HUES6 (cell line): Measurements from ENCODE around the gene IFRD1.

Experiments used
- H3K27ac ChIP-seq: 2 replicates; pipeline ENCODE4 v1.7.0; 2013; ENCODE audit warnings: low read depth, mild to moderate bottlenecking, low read length, inconsistent platforms
- H3K27me3 ChIP-seq: 2 replicates; pipeline ENCODE4 v1.6.1; 2013; ENCODE audit warnings: low read length; ENCODE audit not compliant: control insufficient read depth, insufficient read depth
- H3K36me3 ChIP-seq: 2 replicates; pipeline ENCODE4 v1.6.1; 2013; ENCODE audit warnings: low read length; ENCODE audit not compliant: control insufficient read depth, insufficient read depth
- H3K4me1 ChIP-seq: 2 replicates; pipeline ENCODE4 v1.6.1; 2013; ENCODE audit warnings: low read length; ENCODE audit not compliant: control insufficient read depth, insufficient read depth
- H3K4me3 ChIP-seq: 2 replicates; pipeline ENCODE4 v1.5.1; 2013; ENCODE audit warnings: low read depth, low read length
- H3K9ac ChIP-seq: one replicate; pipeline ENCODE4 v1.6.1; 2013; ENCODE audit warnings: mild to moderate bottlenecking, low read length
- H3K9me3 ChIP-seq: 2 replicates; pipeline ENCODE4 v1.6.1; 2013; ENCODE audit warnings: low read depth, low read length; ENCODE audit not compliant: control insufficient read depth, insufficient read depth

IFRD1 gene

DNA sequence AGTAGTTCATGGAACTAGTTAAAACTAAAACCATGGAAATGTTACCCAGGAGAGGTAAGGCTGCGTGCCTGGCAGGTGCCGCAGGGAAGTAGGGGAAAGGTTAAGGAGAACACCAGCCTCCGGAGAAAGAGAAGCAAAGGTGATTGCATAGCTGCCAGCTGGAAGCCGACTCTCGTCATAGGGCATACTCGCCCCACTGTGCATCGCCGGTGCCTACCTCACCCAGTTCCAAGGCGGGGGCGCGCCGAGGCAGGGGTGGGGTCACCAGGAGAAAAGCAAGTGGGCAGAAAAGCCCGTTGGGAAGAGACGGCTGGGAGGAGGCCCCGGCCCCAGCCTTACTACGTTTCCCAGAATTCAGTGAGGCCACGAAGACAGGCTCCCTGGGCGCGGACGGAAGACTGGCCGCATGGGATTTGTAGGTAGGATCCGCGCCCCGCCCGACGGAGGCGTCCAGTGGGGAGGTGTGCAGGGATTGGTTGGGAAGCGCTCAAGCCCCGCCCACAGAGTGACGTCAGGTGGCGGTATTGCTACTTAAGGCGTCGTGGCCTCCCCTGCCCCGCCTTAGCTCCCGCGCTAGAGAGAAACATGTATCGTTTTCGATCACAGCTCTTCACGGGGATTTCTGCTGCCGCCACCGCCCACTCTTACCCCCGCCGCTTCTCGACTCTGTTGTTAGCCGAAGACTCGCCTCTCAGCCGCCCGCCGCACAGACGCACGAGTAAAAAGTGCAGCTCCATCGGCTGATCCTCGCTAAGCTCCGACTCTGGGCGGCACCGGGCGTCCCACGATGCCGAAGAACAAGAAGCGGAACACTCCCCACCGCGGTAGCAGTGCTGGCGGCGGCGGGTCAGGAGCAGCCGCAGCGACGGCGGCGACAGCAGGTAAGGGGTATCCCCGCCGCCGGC, at the start of gene IFRD1:
Gene IFRD1 (plus strand): TSS at position 559 of the 905 bp plus-strand sequence. CDS start 229 bp downstream, at position 788.
- peak within 1 kb of the TSS; percentile 92 for H3K9ac ChIP-seq
- no peaks in the 10 kb centered on the region for H3K27me3 ChIP-seq
- H3K4me3 ChIP-seq: peak within 1 kb of the TSS; percentile 95
- H3K36me3 ChIP-seq: peaks cover 5% of the 10 kb centered on the region; the same call in 1 of the 2 replicates
- peak within 1 kb of the TSS; percentile 90 for H3K27ac ChIP-seq
- no peaks in the 10 kb centered on the region for H3K9me3 ChIP-seq
- peaks cover 11% of the 10 kb centered on the region for H3K4me1 ChIP-seq

GRCh38 chr7:112404321-112404720, 45.9 kb upstream of the IFRD1 start:
- Histone ChIP-seq H3K27ac (no peak overlapping the region), H3K4me1 (no peaks in the 10 kb centered on the region), H3K9ac (no peak overlapping the region), H3K4me3 (no peak overlapping the region), H3K9me3 (no peaks in the 10 kb centered on the region), H3K27me3 (no peaks in the 10 kb centered on the region), H3K36me3 (no peaks in the 10 kb centered on the region)

- no peaks in the 10 kb centered on the region for H3K36me3 ChIP-seq
- H3K9me3 ChIP-seq: no peaks in the 10 kb centered on the region
- H3K9ac ChIP-seq: no peak overlapping the region
- H3K27ac ChIP-seq: no peak overlapping the region
- H3K4me3 ChIP-seq: no peak overlapping the region
- no peaks in the 10 kb centered on the region for H3K4me1 ChIP-seq
- no peaks in the 10 kb centered on the region for H3K27me3 ChIP-seq
Measured at GRCh38 chr7:112405286-112405685, 45.0 kb upstream of the IFRD1 start.

- H3K27ac ChIP-seq: no peak overlapping the region
- no peaks in the 10 kb centered on the region for H3K4me1 ChIP-seq
- no peaks in the 10 kb centered on the region for H3K36me3 ChIP-seq
- no peaks in the 10 kb centered on the region for H3K9me3 ChIP-seq
- H3K9ac ChIP-seq: no peak overlapping the region
- no peak overlapping the region for H3K4me3 ChIP-seq
- no peaks in the 10 kb centered on the region for H3K27me3 ChIP-seq
Measured at GRCh38 chr7:112407261-112407660, 43.0 kb upstream of the IFRD1 start.

GRCh38 chr7:112410092-112410491, 40.2 kb upstream of the IFRD1 start:
- H3K9me3 ChIP-seq: no peaks in the 10 kb centered on the region
- no peaks in the 10 kb centered on the region for H3K27me3 ChIP-seq
- H3K36me3 ChIP-seq: no peaks in the 10 kb centered on the region
- no peak overlapping the region for H3K9ac ChIP-seq
- no peaks in the 10 kb centered on the region for H3K4me1 ChIP-seq
- no peak overlapping the region for H3K27ac ChIP-seq
- no peak overlapping the region for H3K4me3 ChIP-seq

GRCh38 chr7:112411186-112411795, 39.0 kb upstream of the IFRD1 start:
- Histone ChIP-seq H3K27ac (no peak overlapping the region), H3K27me3 (no peaks in the 10 kb centered on the region), H3K9me3 (no peaks in the 10 kb centered on the region), H3K4me1 (0 out of 2 replicates have a peak, but pooled peaks cover 3% of the 10 kb centered on the region), H3K9ac (no peak overlapping the region), H3K4me3 (no peak overlapping the region), H3K36me3 (no peaks in the 10 kb centered on the region)

DNA sequence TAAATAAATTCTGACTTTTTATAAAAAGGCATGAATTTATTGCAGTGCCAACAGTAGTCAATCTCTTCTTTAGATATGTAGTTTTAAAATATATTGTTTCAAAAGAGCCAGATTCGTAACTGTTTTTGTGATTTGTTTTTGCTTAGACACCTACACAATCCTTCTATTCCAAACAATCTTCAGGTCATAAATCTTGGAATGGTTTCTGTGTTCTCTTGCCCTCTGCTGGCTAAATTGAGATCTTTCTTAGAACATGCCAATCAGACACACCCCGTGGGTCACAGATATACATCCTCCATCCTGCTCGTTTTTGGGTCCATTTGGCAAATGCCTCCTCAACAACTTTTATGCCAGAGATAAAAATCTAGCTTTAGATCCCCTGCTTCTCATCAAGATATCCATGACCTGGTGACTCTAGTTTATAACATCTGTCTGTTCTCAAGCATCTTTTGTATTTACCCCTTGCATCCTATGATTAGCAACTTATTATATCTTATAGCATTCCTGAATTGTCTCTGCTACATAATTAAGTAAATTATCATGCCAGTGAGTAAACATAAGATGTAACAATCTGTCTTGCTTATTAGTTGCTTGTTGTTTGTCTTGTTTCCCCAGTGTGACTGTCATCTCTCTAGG, 35.3 kb upstream of the IFRD1 start:
- Histone ChIP-seq H3K9ac (no peak overlapping the region), H3K4me1 (0 out of 2 replicates have a peak, but pooled peaks cover 3% of the 10 kb centered on the region), H3K27ac (no peak overlapping the region), H3K27me3 (no peaks in the 10 kb centered on the region), H3K9me3 (peaks cover 3% of the 10 kb centered on the region), H3K4me3 (no peak overlapping the region), H3K36me3 (no peaks in the 10 kb centered on the region)

DNA sequence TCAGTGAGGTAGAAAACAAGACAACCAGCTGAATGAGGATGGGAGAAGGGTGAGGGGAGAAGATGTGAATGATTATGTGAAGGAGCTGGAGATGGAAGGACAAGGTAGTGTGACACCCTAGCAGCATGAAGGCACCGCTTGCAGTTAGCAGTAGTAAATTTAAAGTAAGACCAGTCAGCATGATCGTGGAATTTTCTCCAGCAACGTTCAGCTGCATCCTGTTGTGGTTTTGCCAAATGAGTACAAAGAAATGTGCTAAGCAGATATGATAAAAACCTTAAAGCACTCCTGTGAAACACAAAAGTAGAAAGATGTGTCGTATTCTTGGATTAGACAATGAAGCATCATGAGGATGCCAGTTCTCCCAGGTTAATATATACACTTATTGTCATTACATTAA, 34.1 kb upstream of the IFRD1 start:
- H3K27me3 ChIP-seq: no peaks in the 10 kb centered on the region
- no peak overlapping the region for H3K9ac ChIP-seq
- H3K9me3 ChIP-seq: peaks cover 3% of the 10 kb centered on the region
- H3K27ac ChIP-seq: no peak overlapping the region
- no peak overlapping the region for H3K4me3 ChIP-seq
- peaks cover 11% of the 10 kb centered on the region; the same call in 1 of the 2 replicates for H3K4me1 ChIP-seq
- H3K36me3 ChIP-seq: no peaks in the 10 kb centered on the region

- no peaks in the 10 kb centered on the region for H3K36me3 ChIP-seq
- peaks cover 3% of the 10 kb centered on the region for H3K9me3 ChIP-seq
- no peak overlapping the region for H3K27ac ChIP-seq
- H3K4me1 ChIP-seq: peaks cover 39% of the 10 kb centered on the region
- no peak overlapping the region for H3K4me3 ChIP-seq
- no peak overlapping the region for H3K9ac ChIP-seq
- H3K27me3 ChIP-seq: no peaks in the 10 kb centered on the region
Measured at GRCh38 chr7:112419543-112420130, 30.6 kb upstream of the IFRD1 start.

- H3K9me3 ChIP-seq: peaks cover 3% of the 10 kb centered on the region
- no peak overlapping the region for H3K27ac ChIP-seq
- H3K9ac ChIP-seq: no peak overlapping the region
- no peak overlapping the region for H3K4me3 ChIP-seq
- H3K27me3 ChIP-seq: no peaks in the 10 kb centered on the region
- no peaks in the 10 kb centered on the region for H3K36me3 ChIP-seq
- peaks cover 39% of the 10 kb centered on the region for H3K4me1 ChIP-seq
Measured at GRCh38 chr7:112420236-112420861, 29.9 kb upstream of the IFRD1 start.
